CD4-positive, alpha-beta T cell treated with Interleukin-15 for 4 hours (primary cell): ENCODE measurements around the gene HSP90B1.

Experiments used
- DNase-seq: peaks from one replicate; pipeline ENCODE4 v3.0.0-alpha.2; 2020; ENCODE audit warnings: low spot score

The HSP90B1 gene

GRCh38 chr12:103930034-103930786 lies at the start of gene HSP90B1:
Gene HSP90B1 (plus strand): TSS chr12:103930410. CDS start chr12:103930516, 106 bp downstream.
- peak; percentile 100 for DNase-seq

- no peak for DNase-seq
Observed at GRCh38 chr12:103881261-103881660, 48.9 kb upstream of the HSP90B1 start.

GRCh38 chr12:103882861-103883596 lies 47.2 kb upstream of the HSP90B1 start:
- no peak for DNase-seq

- no peak for DNase-seq
Observed at GRCh38 chr12:103883908-103884307, 46.3 kb upstream of the HSP90B1 start.

GRCh38 chr12:103884316-103884715 lies 45.9 kb upstream of the HSP90B1 start:
- DNase-seq, result peak; percentile 41

- DNase-seq, result no peak
Observed at GRCh38 chr12:103886195-103886797, 43.9 kb upstream of the HSP90B1 start.

- DNase-seq, result no peak
Observed at GRCh38 chr12:103887738-103888137, 42.5 kb upstream of the HSP90B1 start.

- no peak for DNase-seq
Observed at GRCh38 chr12:103897316-103897715, 32.9 kb upstream of the HSP90B1 start.

- DNase-seq, result peak; percentile 41
Observed at GRCh38 chr12:103901518-103902173, 28.6 kb upstream of the HSP90B1 start.

GRCh38 chr12:103903993-103904392 lies 26.2 kb upstream of the HSP90B1 start:
- no peak for DNase-seq

- no peak for DNase-seq
Observed at GRCh38 chr12:103905730-103906349, 24.4 kb upstream of the HSP90B1 start.

- DNase-seq, result no peak
Observed at GRCh38 chr12:103908246-103908541, 22.0 kb upstream of the HSP90B1 start.

GRCh38 chr12:103908877-103909276 lies 21.3 kb upstream of the HSP90B1 start:
- DNase-seq, result no peak

GRCh38 chr12:103909811-103910210 lies 20.4 kb upstream of the HSP90B1 start:
- DNase-seq, result no peak

- DNase-seq, result no peak
Observed at GRCh38 chr12:103912069-103912468, 18.1 kb upstream of the HSP90B1 start.

GRCh38 chr12:103913100-103913499 lies 17.1 kb upstream of the HSP90B1 start:
- no peak for DNase-seq

GRCh38 chr12:103915306-103915705 lies 14.9 kb upstream of the HSP90B1 start:
- DNase-seq, result no peak

- no peak for DNase-seq
Observed at GRCh38 chr12:103917873-103918272, 12.3 kb upstream of the HSP90B1 start.

- peak; percentile 55 for DNase-seq
Observed at GRCh38 chr12:103924761-103925641, 5.2 kb upstream of the HSP90B1 start.

GRCh38 chr12:103928682-103929045 lies 1.5 kb upstream of the HSP90B1 start:
- DNase-seq, result peak; percentile 50
